ENCODE results near the gene SERINC4. TPM values are rescaled to one million over a fixed set of nuclear protein-coding genes. Genes with fewer than 3 reads are reported as not detected.

Gene SERINC4
- total and polyA plus RNA-seq, 12 donors, result 0.09 to 0.72 (median 0.38) TPM; not detected in 1

GRCh38 chr15:43793647-43794046 is 6.4 kb downstream of the SERINC4 start:
- ATAC-seq (no peak), DNase-seq (no peak)
- TF ChIP-seq CTCF (IDR thresholded peaks at IDR 0.05), result no peak
- intact Hi-C loops (cut with DNase I), result loop anchor here in 1 of 10 donors (5.0 kb wide), 1 partner anchor 301 kb away; the partner anchor contains the start of gene TP53BP1
- 75 to 77% methylated on average over 10 of the region's 10 CpGs for WGBS, 2 donors
- peaks cover 20 to 62% (median 46%) of the 10 kb centered on the region in 9 donors for H3K4me1 ChIP-seq
- H3K27me3 ChIP-seq, result no peaks in the 10 kb centered on the region
- no peaks in the 10 kb centered on the region for H3K9me3 ChIP-seq
- H3K4me3 ChIP-seq, result peak overlapping the region; percentile 70 to 100 (median 90)
- H3K36me3 ChIP-seq, result peaks cover 0 to 54% (median 15%) of the 10 kb centered on the region in 9 donors
- H3K27ac ChIP-seq, result peak overlapping the region in 9 of 10 donors; percentile 95 to 100 (median 98)

GRCh38 chr15:43792761-43793476 is 7.1 kb downstream of the SERINC4 start:
- intact Hi-C loops (cut with DNase I), result loop anchor here in 1 of 10 donors (5.0 kb wide), 1 partner anchor 301 kb away; the partner anchor contains the start of gene TP53BP1
- peak overlapping the region; percentile 93 to 100 (median 98) for H3K27ac ChIP-seq
- H3K4me3 ChIP-seq, result peak overlapping the region; percentile 70 to 100 (median 90)
- WGBS, 2 donors, result 1% methylated on average over 33 of the region's 33 CpGs
- peaks cover 0 to 48% (median 15%) of the 10 kb centered on the region in 9 donors for H3K36me3 ChIP-seq
- ATAC-seq, result peak in 7 of 8 donors; percentile 7 to 37 (median 28)
- DNase-seq, result peak; percentile 33 to 49
- no peaks in the 10 kb centered on the region for H3K27me3 ChIP-seq
- peaks cover 20 to 55% (median 39%) of the 10 kb centered on the region in 9 donors for H3K4me1 ChIP-seq
- peak in 1 of 9 donors; percentile 9 for TF ChIP-seq CTCF (IDR thresholded peaks at IDR 0.05)
- H3K9me3 ChIP-seq, result no peaks in the 10 kb centered on the region

- peak; percentile 94 to 98 (median 97) for ATAC-seq
- peak; percentile 100 for DNase-seq
- Histone ChIP-seq H3K36me3 (peaks cover 0 to 40% (median 11%) of the 10 kb centered on the region in 9 donors), H3K4me1 (peaks cover 20 to 48% (median 37%) of the 10 kb centered on the region in 9 donors), H3K4me3 (peak within 1 kb of the TSS; percentile 70 to 100 (median 90)), H3K27me3 (no peaks in the 10 kb centered on the region), H3K9me3 (no peaks in the 10 kb centered on the region), H3K27ac (peak within 1 kb of the TSS; percentile 93 to 100 (median 98))
- 0% methylated on average over 66 of the region's 66 CpGs for WGBS, 2 donors
- TF ChIP-seq CTCF (IDR thresholded peaks at IDR 0.05), result no peak
- intact Hi-C loops (cut with DNase I), result loop anchor here in 1 of 10 donors (5.0 kb wide), 1 partner anchor 300 kb away; the partner anchor contains the start of gene TP53BP1
Measured at GRCh38 chr15:43791993-43792760, 7.8 kb downstream of the SERINC4 start, which contains the start of gene SERF2. Gene SERF2 (plus strand): TSS chr15:43792320. CDS start chr15:43792377, 57 bp downstream.

- 97 to 98% methylated on average over 3 of the region's 3 CpGs for WGBS, 2 donors
- Histone ChIP-seq H3K9me3 (no peaks in the 10 kb centered on the region), H3K4me1 (peaks cover 8 to 20% (median 19%) of the 10 kb centered on the region in 9 donors), H3K27ac (no peak overlapping the region), H3K36me3 (peaks cover 0 to 13% (median 1%) of the 10 kb centered on the region in 9 donors), H3K27me3 (no peaks in the 10 kb centered on the region), H3K4me3 (no peak overlapping the region)
- no peak for TF ChIP-seq CTCF (IDR thresholded peaks at IDR 0.05)
- DNase-seq (no peak), ATAC-seq (no peak)
- intact Hi-C loops (cut with DNase I), result no loop called here
Measured at GRCh38 chr15:43789409-43789808, 10.6 kb downstream of the SERINC4 start.
